ENCODE data around the gene GMPPA. TPM values are rescaled to one million over a fixed set of nuclear protein-coding genes. Genes with fewer than 3 reads are reported as not detected.

GMPPA gene
- total RNA-seq, 1 donor from 2014 or later: 49.2 TPM

DNA sequence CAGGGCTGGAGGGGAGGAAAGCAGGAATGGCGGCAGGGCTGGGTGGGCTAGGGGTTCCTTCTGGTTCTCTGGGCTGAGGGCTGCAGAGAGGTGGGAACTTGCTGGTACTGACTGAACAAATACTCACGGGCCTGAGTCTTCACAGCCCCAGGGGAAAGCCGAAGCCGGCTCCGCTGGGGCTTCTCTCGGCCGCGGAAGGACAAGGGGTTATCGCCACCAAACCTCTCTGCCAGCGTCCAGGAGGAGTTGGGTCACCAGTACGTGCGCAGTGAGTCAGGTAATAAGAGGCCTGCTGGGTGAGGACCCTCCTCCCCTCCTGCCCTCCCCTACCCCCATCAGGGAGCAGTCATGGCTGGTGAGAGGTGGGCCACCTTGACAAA is 13.5 kb upstream of the GMPPA start:
- no peak for DNase-seq (ENCODE audit: low spot score)

DNA sequence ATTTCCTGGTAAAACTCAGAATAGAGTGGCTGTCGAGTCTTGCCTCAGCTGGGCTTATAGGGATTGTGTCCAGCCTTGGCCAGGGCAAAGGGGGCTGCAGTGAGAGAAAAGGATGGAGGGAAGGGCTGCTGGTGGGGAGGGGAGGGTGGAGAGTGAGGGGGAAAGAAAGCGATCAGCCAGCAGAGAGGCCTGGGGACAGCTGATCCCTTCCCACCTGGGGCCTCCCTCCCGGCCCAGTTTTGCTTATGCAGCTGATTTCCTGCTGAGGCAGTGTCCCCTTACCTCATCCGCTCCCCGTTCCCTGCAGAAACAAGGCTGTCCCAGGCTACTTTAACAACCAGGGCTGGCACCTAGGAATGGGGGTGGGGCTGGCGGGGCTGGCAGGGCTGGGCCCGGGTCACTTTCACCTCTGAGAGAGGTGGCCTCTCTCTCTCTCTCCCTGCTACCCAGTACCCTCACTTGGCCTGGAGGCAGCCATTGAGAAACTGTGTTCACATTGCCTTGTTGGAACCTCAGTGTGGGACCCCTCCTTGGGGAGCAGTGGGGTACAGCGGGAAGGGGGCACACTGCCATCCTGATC is 12.2 kb upstream of the GMPPA start:
- DNase-seq (ENCODE audit: low spot score): no peak

DNA sequence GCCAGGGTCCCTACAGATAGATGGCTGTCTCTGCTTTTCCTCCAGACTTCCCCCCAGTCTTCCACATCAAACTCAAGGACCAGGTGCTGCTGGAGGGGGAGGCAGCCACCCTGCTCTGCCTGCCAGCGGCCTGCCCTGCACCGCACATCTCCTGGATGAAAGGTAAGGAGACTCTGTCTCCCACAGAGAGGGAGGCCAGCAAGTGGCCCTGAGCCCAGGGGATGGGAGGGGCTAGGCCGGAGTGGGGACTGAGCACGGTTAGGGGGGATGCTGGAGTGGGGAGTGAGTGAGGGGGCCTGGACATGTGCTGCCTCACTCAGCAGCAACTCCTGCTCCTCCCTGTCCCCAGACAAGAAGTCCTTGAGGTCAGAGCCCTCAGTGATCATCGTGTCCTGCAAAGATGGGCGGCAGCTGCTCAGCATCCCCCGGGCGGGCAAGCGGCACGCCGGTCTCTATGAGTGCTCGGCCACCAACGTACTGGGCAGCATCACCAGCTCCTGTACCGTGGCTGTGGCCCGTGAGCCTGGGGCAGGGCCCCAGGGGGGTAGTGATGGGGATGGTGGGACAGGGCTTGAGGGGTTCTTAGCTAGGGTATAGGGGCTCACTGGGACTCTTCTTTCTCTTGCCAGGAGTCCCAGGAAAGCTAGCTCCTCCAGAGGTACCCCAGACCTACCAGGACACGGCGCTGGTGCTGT is 10.4 kb upstream of the GMPPA start:
- no peak for DNase-seq (ENCODE audit: low spot score)

GRCh38 chr2:219488844-219489194 is 9.9 kb upstream of the GMPPA start:
- no peak for DNase-seq (ENCODE audit: low spot score)

- no peak for DNase-seq (ENCODE audit: low spot score)
Observed at GRCh38 chr2:219489315-219489714, 9.4 kb upstream of the GMPPA start.

GRCh38 chr2:219490186-219490585 is 8.5 kb upstream of the GMPPA start:
- DNase-seq (ENCODE audit: low spot score): no peak

DNA sequence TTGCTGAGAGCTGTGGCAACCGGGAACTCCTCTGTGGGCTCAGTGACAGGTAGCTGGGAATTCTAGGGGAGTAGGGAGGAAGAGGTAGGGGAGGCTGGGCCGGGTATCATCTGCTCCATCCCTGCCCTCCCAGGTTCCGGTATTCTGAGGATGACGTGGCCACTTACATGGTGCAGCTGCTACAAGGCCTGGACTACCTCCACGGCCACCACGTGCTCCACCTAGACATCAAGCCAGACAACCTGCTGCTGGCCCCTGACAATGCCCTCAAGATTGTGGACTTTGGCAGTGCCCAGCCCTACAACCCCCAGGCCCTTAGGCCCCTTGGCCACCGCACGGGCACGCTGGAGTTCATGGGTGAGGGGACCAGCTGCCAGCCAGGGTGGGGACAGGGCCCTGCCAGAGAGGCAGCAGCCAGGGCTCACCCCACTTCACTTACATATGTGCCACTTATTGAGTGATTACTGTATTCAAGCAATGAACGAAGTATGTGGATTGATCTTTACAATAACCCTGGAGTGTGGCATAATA is 8.0 kb upstream of the GMPPA start:
- no peak for DNase-seq (ENCODE audit: low spot score)

- no peak for DNase-seq (ENCODE audit: low spot score)
Observed at GRCh38 chr2:219491278-219491963, 7.3 kb upstream of the GMPPA start.

DNA sequence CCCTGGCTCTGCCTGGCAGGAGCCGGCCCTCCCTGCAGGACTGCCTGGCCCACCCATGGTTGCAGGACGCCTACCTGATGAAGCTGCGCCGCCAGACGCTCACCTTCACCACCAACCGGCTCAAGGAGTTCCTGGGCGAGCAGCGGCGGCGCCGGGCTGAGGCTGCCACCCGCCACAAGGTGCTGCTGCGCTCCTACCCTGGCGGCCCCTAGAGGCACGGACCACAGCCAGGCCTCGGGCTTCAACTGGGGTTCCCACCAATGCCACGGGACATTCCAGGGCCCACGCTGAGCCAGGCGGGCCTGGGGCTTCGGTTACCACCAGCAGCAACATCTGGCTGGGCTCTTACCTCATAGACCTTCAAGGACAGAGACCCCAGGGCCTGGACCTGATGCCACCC is 6.1 kb upstream of the GMPPA start:
- no peak for DNase-seq (ENCODE audit: low spot score)

DNA sequence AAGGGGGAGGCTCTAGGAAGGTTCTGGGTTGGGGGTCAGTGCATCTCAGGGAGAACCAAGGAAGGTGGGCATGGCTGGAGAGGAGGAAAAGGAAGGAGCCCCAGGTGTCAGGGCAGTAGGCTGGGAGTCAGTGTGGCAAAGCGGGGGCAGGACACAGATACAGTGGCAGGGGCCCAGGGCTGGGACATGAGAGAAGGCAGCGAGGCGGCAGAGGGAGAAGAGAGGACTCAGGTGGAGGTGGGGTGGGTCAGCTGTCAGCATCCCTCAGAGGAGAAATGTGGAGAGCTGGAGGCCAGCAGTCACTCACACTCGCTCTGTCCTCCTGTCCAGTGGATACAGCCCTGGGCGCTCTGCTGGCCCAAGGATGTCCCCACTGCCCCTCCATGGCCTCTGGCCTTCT is 5.6 kb upstream of the GMPPA start:
- DNase-seq (ENCODE audit: low spot score): no peak

GRCh38 chr2:219494952-219495530 is 3.6 kb upstream of the GMPPA start:
- DNase-seq (ENCODE audit: low spot score): no peak

DNA sequence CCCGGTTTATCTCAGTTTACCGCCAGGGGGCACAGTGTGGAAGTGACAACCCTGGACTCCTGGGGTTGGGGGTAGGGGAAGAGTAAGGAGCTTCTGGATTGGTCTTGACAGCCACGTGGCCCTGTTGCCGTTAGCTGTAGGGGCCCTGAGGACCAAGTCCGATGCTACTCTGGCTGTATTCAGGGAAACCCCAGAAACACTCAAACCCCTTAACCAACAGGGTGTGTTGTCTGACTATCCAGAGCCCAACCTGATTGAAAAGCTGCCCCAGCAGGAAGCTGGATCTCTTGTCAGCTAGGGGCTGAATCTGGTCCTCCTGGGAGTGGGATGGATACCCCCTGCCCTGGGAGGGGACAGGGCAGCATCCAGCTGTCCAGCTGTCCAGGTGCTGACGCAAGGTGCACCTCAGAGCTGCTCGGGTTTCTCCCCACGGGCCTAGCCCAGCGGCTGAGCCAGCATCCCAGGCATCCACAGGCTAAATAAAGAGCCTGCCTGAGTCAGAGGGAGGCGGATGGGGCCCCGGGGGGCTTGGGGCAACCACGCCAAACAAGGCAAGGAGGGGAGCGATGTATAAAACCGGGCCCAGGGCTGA is 3.1 kb upstream of the GMPPA start:
- DNase-seq (ENCODE audit: low spot score): peak; percentile 34

DNA sequence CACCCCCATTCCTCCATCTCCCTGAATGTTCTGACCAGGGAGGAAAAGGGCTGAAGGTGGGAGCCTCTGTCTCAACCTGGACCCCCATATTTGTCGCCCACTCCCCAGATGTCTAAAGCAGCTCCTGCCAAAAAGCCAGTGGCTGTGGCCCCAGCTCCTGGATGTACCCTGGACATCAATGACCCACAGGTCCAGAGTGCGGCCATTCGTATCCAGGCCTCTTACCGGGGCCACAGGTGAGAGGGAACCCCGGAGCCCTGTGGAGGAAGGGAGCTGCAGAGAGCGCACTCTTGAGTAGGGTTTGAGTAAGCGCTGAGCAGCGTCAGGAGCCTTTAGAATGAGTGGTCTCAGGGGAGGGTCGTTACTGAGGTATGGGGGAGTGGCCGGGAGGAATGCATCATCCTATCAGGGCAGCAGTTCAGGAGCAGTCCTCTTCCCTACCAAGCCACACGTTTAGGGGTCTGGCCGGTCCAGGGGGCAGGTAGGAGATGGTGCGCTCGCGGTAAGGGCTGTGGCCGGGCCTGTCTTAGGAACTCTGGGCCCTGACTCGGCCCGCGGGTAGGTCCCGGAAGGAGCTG is 2.4 kb upstream of the GMPPA start:
- DNase-seq (ENCODE audit: low spot score): no peak

DNA sequence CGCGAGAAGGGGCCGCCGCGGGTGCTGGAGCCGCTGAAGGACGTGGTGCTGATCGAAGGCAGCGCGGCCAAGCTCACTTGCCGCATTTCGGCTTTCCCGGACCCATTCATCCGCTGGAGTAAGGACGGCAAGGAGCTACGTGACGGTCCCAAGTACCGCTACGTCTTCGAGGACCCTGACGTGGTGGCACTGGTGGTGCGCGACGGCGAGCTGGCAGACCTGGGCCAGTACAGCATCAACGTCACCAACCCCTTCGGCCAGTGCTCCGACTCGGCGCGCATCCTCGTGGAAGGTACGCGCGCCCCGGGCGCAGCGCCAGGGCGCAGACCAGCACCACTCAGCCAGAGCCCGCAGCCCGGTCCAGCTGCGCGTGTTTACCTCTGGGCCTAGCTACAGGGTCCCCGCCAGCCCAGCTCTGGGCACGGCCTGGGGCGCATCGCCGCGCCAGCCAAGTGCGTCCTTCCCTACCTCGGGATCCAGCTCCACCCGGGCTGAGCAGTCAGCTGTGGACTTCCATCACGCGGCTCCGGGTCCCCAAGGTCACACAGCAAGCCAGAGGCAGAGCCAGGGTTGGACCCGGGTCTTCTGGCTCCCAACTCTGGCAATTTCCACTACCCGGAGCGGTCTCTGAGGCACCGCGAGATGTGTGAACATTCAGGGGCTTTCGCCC is 1.7 kb upstream of the GMPPA start:
- DNase-seq (ENCODE audit: low spot score): no peak

DNA sequence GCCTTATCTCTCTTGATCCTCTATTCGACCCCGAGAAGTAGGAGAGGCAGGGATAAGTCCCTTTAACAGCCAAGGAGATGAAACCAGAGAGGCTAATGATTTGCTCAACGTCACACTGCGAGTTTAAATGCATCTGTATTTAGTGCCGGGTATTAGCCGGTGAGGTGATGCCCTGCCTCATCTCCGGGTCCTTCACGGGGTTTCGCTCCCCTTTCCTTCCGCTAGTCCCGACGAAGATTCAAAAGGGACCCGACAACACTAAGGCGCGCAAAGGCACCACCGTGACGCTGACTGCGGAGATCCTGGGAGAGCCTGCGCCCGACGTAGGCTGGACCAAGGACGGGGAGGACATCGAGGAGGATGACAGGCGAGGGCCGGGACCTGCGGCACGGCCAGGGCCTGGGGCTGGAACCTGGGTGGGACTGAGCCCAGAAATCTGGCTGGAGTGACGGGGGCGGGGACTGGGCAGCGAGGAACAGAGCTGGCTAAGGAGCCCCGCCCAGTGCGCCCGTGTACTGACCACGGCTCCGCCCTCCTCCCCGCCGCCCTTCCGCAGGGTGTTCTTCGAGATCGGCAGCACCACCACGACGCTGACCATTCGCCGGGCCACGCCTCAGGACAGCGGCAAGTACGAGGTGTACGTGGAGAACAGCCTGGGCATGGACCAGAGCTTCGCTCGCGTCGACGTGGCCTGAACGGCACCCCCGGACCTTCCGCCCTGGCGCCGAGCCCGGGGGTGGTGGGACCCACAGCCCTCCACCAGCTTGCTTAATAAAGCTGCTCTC is 1.0 kb upstream of the GMPPA start:
- DNase-seq (ENCODE audit: low spot score): peak; percentile 86

DNA sequence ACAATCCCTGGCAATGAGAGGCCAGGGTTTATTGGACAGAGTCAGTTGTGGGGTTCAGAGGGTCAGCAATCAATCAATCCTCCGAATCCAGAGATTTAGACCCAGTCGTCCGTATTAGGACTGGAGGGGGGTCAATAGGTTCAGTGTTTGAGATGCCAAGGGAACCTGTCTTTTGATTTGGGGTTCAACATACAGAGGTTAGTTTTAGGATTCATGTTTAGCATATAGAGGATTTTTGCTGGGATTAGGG is 292 bp downstream of the GMPPA start:
- DNase-seq (ENCODE audit: low spot score): no peak

- DNase-seq (ENCODE audit: low spot score): no peak
Observed at GRCh38 chr2:219499555-219499954, 864 bp downstream of the GMPPA start.

DNA sequence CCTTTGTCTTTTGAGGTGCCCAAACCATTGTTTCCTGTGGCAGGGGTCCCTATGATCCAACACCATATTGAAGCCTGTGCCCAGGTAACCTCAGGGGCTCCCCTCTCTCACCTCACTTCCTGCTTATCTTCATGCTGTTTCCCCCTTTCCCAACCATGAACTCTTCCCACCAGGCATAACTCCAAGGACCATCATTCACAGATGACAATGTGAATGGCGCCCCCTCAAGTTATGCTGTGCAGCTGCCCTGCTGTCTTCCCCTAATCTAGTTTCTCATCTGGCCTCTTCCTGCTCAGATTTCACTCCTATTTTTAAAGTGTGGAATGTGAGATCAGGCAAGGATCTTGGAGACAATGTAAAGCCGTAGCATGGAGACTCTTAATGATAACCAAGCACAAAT is 1.4 kb downstream of the GMPPA start:
- DNase-seq (ENCODE audit: low spot score): no peak

DNA sequence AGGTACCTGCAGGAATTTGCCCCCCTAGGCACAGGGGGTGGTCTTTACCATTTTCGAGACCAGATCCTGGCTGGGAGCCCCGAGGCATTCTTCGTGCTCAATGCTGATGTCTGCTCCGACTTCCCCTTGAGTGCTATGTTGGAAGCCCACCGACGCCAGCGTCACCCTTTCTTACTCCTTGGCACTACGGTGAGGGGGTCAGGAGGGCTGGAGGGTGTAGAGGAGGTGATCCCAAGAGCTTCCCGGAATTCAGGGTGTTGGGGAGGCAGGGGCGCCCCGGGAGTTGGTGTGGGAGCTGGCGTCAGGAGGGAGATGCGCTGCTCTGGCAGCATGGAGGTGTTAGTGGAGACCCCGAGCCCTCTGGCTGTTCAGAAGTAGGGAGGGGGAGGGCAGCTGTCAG is 3.2 kb downstream of the GMPPA start:
- DNase-seq (ENCODE audit: low spot score): no peak

DNA sequence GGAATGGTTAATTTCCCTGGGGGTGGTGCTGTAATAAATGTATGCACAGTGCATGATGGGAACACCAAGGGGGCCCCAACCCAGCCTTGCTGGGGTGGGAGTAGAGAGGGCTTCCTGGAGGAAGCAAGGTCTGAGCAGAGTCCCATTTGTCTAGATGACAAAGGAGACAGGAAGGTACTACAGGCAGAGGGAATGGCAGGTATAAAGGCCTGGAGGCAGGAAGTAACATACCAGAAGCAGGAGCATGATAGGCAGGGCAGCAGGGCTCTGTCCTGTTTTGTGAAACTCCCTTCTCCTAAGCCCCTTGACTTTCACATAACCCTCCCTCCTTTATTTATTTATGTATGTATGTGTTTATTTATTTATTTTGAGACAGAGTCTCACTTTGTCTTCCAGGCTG is 3.9 kb downstream of the GMPPA start:
- DNase-seq (ENCODE audit: low spot score): no peak

- DNase-seq (ENCODE audit: low spot score): no peak
Observed at GRCh38 chr2:219505585-219505984, 6.9 kb downstream of the GMPPA start.

Data from mucosa of gallbladder (tissue), 1 donor.